ENCODE results near the gene KCNK15. TPM values are rescaled to one million over a fixed set of nuclear protein-coding genes. Genes with fewer than 3 reads are reported as not detected.

Gene KCNK15
- total RNA-seq, 4 donors from 2014 or later, result 0.87 to 6.0 (median 1.5) TPM

GRCh38 chr20:44748005-44748370 lies 2.3 kb downstream of the KCNK15 start:
- no peaks in the 10 kb centered on the region for H3K36me3 ChIP-seq
- H3K27me3 ChIP-seq, result peaks cover 0 to 31% of the 10 kb centered on the region in 2 donors
- no peak overlapping the region for H3K4me3 ChIP-seq
- no peaks in the 10 kb centered on the region for H3K9me3 ChIP-seq
- peaks cover 0 to 40% (median 9%) of the 10 kb centered on the region in 4 donors for H3K4me1 ChIP-seq
- TF ChIP-seq, protein P1, sequence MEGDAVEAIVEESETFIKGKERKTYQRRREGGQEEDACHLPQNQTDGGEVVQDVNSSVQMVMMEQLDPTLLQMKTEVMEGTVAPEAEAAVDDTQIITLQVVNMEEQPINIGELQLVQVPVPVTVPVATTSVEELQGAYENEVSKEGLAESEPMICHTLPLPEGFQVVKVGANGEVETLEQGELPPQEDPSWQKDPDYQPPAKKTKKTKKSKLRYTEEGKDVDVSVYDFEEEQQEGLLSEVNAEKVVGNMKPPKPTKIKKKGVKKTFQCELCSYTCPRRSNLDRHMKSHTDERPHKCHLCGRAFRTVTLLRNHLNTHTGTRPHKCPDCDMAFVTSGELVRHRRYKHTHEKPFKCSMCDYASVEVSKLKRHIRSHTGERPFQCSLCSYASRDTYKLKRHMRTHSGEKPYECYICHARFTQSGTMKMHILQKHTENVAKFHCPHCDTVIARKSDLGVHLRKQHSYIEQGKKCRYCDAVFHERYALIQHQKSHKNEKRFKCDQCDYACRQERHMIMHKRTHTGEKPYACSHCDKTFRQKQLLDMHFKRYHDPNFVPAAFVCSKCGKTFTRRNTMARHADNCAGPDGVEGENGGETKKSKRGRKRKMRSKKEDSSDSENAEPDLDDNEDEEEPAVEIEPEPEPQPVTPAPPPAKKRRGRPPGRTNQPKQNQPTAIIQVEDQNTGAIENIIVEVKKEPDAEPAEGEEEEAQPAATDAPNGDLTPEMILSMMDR (IDR thresholded peaks at IDR 0.05), result no peak
- TF ChIP-seq POLR2A (IDR thresholded peaks at IDR 0.05) (no peak), EP300 (IDR thresholded peaks at IDR 0.05) (no peak)
- DNase-seq (ENCODE audit: low spot score in 2 of 2), result peak in 1 of 2 donors; percentile 41
- 73 to 80% methylated on average over 3 of the region's 3 CpGs for WGBS, 2 donors
- H3K27ac ChIP-seq, result no peak overlapping the region

DNA sequence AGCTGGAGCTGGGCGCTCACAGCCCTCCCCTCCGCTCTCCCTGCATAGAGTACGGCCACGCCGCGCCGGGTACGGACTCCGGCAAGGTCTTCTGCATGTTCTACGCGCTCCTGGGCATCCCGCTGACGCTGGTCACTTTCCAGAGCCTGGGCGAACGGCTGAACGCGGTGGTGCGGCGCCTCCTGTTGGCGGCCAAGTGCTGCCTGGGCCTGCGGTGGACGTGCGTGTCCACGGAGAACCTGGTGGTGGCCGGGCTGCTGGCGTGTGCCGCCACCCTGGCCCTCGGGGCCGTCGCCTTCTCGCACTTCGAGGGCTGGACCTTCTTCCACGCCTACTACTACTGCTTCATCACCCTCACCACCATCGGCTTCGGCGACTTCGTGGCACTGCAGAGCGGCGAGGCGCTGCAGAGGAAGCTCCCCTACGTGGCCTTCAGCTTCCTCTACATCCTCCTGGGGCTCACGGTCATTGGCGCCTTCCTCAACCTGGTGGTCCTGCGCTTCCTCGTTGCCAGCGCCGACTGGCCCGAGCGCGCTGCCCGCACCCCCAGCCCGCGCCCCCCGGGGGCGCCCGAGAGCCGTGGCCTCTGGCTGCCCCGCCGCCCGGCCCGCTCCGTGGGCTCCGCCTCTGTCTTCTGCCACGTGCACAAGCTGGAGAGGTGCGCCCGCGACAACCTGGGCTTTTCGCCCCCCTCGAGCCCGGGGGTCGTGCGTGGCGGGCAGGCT lies 4.6 kb downstream of the KCNK15 start:
- peaks cover 0 to 37% (median 9%) of the 10 kb centered on the region in 4 donors for H3K4me1 ChIP-seq
- H3K27ac ChIP-seq, result no peak overlapping the region
- no peak overlapping the region for H3K4me3 ChIP-seq
- peaks cover 0 to 36% of the 10 kb centered on the region in 2 donors for H3K27me3 ChIP-seq
- H3K9me3 ChIP-seq, result no peaks in the 10 kb centered on the region
- no peak for DNase-seq (ENCODE audit: low spot score in 2 of 2)
- H3K36me3 ChIP-seq, result no peaks in the 10 kb centered on the region
- 49 to 57% methylated on average over 31 to 39 of the region's 73 CpGs for WGBS, 2 donors
- TF ChIP-seq, protein P1 (IDR thresholded peaks at IDR 0.05), result peak in 3 of 5 experiments; percentile 13 to 26 (median 14)
- TF ChIP-seq EP300 (IDR thresholded peaks at IDR 0.05) (no peak), POLR2A (IDR thresholded peaks at IDR 0.05) (no peak)

DNA sequence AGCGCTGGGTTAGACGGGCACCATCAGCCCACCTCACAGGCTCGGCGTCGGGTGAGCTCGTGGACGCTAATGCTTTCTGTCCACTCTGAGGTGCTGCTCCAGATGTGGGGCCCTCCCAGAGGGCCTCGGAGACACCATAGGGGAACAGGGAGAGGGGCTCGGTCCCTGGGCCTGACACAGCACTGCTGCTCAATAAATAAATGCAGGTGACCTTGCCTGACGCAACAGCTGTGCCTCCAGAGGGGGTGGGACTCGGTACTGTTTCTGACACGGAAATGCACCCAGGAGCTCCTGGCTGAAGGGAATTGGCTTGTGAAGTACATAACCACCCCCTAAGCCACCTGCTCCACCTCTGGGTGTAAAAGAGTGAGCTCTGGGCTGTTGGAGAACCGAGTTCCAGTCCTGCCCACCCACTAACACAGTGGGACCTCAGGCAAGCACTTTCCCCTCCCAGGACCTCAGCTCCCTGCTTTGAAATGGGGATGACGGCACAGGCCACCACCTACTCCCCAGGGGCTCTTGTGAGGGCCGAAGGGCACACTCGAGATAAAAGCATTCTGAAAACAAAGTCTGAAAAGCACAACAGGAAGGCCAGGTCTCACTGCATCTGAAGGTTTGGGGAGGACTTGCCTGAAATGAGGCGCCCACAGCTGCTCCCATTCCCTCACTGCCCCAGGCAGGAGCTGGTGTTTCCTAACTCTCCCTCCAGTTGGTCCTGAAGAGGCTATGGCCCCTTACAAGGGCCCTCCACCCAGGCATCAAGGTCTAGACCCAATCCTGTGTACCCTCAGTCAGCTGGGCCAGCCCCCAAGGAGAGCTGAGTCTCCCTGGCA lies 6.7 kb downstream of the KCNK15 start:
- Histone ChIP-seq H3K36me3 (no peaks in the 10 kb centered on the region), H3K4me3 (no peak overlapping the region), H3K9me3 (no peaks in the 10 kb centered on the region), H3K27me3 (peaks cover 0 to 33% of the 10 kb centered on the region in 2 donors), H3K27ac (no peak overlapping the region), H3K4me1 (peaks cover 0 to 16% (median under 1%) of the 10 kb centered on the region in 4 donors)
- TF ChIP-seq POLR2A (IDR thresholded peaks at IDR 0.05), result no peak
- TF ChIP-seq EP300 (IDR thresholded peaks at IDR 0.05), result no peak
- TF ChIP-seq, protein P1 (IDR thresholded peaks at IDR 0.05), result no peak
- 68 to 72% methylated on average over 11 to 16 of the region's 17 CpGs for WGBS, 2 donors
- DNase-seq (ENCODE audit: low spot score in 2 of 2), result no peak

DNA sequence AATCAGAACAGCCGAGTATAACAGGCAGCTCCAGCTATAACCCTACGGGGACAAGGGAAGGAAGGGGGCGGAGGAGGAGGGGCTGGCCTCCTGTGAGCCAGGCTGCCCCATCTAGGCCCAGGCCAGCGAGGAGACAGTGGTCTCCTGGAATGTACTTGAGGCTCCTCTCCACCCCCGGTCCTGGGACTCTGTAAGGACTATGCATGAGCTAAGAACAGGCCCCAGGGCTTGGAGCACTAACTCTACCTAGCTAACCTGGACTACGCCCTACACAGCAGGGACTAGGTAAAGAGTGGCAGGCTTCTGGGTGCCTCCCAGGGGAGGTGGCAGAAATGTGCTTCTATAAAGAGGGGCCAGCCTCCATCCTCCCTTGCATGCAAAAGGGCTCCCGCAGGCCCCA lies 8.9 kb downstream of the KCNK15 start:
- no peaks in the 10 kb centered on the region for H3K36me3 ChIP-seq
- H3K27ac ChIP-seq, result no peak overlapping the region
- DNase-seq (ENCODE audit: low spot score in 2 of 2), result no peak
- TF ChIP-seq EP300 (IDR thresholded peaks at IDR 0.05) (no peak), POLR2A (IDR thresholded peaks at IDR 0.05) (no peak)
- TF ChIP-seq, protein P1 (IDR thresholded peaks at IDR 0.05), result no peak
- peaks cover 0 to 33% of the 10 kb centered on the region in 2 donors for H3K27me3 ChIP-seq
- no peak overlapping the region for H3K4me3 ChIP-seq
- peaks cover 0 to 13% (median 0%) of the 10 kb centered on the region in 4 donors for H3K4me1 ChIP-seq
- no peaks in the 10 kb centered on the region for H3K9me3 ChIP-seq
- 49 to 53% methylated on average over 7 of the region's 7 CpGs for WGBS, 2 donors
